ENCODE results near the gene AIMP2. TPM values are rescaled to one million over a fixed set of nuclear protein-coding genes. Genes with fewer than 3 reads are reported as not detected.

AIMP2 gene
- total and polyA plus RNA-seq, 12 donors, result 21.8 to 76.4 (median 53.8) TPM

GRCh38 chr7:6012355-6013104 is 3.5 kb downstream of the AIMP2 start:
- Histone ChIP-seq H3K9me3 (no peaks in the 10 kb centered on the region), H3K4me1 (peaks cover 5 to 64% (median 43%) of the 10 kb centered on the region in 9 donors), H3K27me3 (no peaks in the 10 kb centered on the region), H3K4me3 (no peak overlapping the region), H3K27ac (peak overlapping the region in 3 of 10 donors; percentile 15 to 95 (median 56)), H3K36me3 (peaks cover 0 to 63% (median 24%) of the 10 kb centered on the region in 9 donors)
- no peak for TF ChIP-seq CTCF (IDR thresholded peaks at IDR 0.05)
- ATAC-seq (peak in 1 of 8 donors; percentile 21), DNase-seq (no peak)
- intact Hi-C loops (cut with DNase I), result loop anchor here in 1 of 10 donors (10.0 kb wide), 1 partner anchor 312 kb away; no protein-coding TSS in a partner anchor
- WGBS, 2 donors, result 60 to 65% methylated on average over 14 of the region's 14 CpGs

- ATAC-seq, result peak in 7 of 8 donors; percentile 11 to 86 (median 82)
- Histone ChIP-seq H3K27ac (peak overlapping the region in 6 of 10 donors; percentile 12 to 67 (median 44)), H3K4me3 (no peak overlapping the region), H3K9me3 (no peaks in the 10 kb centered on the region), H3K27me3 (no peaks in the 10 kb centered on the region), H3K4me1 (peaks cover 0 to 42% (median 20%) of the 10 kb centered on the region in 9 donors), H3K36me3 (peaks cover 0 to 95% (median 54%) of the 10 kb centered on the region in 9 donors)
- 73 to 76% methylated on average over 8 of the region's 8 CpGs for WGBS, 2 donors
- peak; percentile 55 to 76 for DNase-seq
- no peak for TF ChIP-seq CTCF (IDR thresholded peaks at IDR 0.05)
- intact Hi-C loops (cut with DNase I), result loop anchor here in 1 of 10 donors (10.0 kb wide), 1 partner anchor 309 kb away; no protein-coding TSS in a partner anchor
These were observed 7.0 kb downstream of the AIMP2 start for GRCh38 chr7:6015917-6016652.

- H3K36me3 ChIP-seq, result peaks cover 0 to 95% (median 56%) of the 10 kb centered on the region in 9 donors
- no peak overlapping the region for H3K27ac ChIP-seq
- no peaks in the 10 kb centered on the region for H3K9me3 ChIP-seq
- no peaks in the 10 kb centered on the region for H3K27me3 ChIP-seq
- WGBS, 2 donors, result 95 to 97% methylated on average over 8 of the region's 8 CpGs
- DNase-seq (no peak), ATAC-seq (no peak)
- intact Hi-C loops (cut with DNase I), result loop anchor here in 1 of 10 donors (10.0 kb wide), 1 partner anchor 308 kb away; no protein-coding TSS in a partner anchor
- no peak overlapping the region for H3K4me3 ChIP-seq
- peaks cover 0 to 36% (median 19%) of the 10 kb centered on the region in 9 donors for H3K4me1 ChIP-seq
- TF ChIP-seq CTCF (IDR thresholded peaks at IDR 0.05), result no peak
These were observed 7.5 kb downstream of the AIMP2 start for GRCh38 chr7:6016653-6016966.
